GM12864 (cell line): ENCODE measurements around the gene ZNF275.

Source experiments
- DNase-seq: peaks from one replicate; pipeline ENCODE4 v3.0.0-alpha.2; 2011; ENCODE audit warnings: low read depth
- H3K4me3 ChIP-seq: 2 replicates; pipeline ENCODE4 v1.5.1; 2011; ENCODE audit warnings: mild to moderate bottlenecking, low read depth, low read length, control low read depth
- TF ChIP-seq, protein P1 (sequence below): IDR thresholded peaks from 2 replicates; pipeline ENCODE4 v1.5.1; 2011; ENCODE audit warnings: low read depth, mild to moderate bottlenecking, moderate library complexity, low read length, control low read depth, inconsistent platforms; ENCODE audit errors: missing control alignments

Gene ZNF275

DNA sequence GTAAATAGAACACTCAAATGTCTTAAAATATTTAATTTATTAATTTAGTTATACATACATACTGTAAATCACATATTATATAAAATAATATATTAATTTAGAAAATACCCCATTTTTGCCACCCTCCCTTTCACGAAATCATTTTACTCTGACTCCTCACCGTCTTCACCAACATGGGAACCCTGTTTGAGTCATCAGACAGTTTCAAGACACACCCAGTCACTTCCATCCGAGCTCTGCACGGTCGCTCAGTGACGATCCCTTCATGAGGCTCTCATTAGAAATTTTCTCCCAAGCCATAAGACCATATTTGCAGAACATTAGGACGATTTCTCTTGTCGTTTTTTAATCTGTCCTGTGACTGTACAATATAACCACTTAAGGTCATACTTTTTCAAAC, 14.5 kb downstream of the ZNF275 start:
- DNase-seq = no peak
- TF ChIP-seq, protein P1, sequence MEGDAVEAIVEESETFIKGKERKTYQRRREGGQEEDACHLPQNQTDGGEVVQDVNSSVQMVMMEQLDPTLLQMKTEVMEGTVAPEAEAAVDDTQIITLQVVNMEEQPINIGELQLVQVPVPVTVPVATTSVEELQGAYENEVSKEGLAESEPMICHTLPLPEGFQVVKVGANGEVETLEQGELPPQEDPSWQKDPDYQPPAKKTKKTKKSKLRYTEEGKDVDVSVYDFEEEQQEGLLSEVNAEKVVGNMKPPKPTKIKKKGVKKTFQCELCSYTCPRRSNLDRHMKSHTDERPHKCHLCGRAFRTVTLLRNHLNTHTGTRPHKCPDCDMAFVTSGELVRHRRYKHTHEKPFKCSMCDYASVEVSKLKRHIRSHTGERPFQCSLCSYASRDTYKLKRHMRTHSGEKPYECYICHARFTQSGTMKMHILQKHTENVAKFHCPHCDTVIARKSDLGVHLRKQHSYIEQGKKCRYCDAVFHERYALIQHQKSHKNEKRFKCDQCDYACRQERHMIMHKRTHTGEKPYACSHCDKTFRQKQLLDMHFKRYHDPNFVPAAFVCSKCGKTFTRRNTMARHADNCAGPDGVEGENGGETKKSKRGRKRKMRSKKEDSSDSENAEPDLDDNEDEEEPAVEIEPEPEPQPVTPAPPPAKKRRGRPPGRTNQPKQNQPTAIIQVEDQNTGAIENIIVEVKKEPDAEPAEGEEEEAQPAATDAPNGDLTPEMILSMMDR = no peak
- no peak overlapping the region for H3K4me3 ChIP-seq

DNA sequence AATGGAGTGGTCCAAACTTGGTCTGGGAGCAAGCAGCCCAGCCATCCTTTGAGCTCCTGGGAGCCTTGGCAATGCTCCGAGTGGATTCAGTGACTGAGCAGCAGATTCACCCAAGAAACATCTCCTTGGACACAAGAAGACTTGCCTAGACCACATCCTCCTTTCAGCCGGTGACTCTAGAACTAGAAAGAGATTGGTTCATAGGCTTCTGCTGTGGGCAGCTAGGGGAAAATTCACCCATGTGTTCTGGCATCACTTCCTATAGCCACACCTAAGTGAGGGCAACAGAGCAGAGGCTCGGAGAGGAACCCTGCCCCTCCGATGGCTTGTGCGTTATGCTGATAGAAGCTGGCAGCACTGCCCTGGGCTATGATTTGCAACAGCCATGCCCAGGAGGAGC, 16.0 kb downstream of the ZNF275 start:
- DNase-seq = no peak
- TF ChIP-seq, protein P1 = no peak
- no peak overlapping the region for H3K4me3 ChIP-seq

DNA sequence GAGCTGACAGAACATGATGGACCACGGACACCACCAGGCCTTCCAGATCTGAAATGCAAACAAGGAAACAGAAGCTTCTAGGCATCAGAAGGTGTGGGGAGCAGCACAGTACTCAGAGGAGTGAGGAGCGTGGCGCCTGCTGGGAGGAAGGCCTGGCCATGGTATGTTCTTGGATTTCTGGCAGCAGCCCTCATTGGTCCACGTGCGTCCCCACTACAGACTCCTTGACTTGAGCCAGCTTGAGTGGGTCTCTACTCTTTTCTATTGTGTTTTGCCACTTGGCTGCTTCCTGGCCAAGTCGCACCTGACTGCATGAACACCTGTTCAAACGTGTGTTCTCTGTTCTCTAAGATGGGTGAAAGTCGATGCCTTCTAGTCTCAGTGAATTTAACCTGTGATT, 18.0 kb downstream of the ZNF275 start:
- DNase-seq = no peak
- no peak overlapping the region for H3K4me3 ChIP-seq
- TF ChIP-seq, protein P1 = no peak

DNA sequence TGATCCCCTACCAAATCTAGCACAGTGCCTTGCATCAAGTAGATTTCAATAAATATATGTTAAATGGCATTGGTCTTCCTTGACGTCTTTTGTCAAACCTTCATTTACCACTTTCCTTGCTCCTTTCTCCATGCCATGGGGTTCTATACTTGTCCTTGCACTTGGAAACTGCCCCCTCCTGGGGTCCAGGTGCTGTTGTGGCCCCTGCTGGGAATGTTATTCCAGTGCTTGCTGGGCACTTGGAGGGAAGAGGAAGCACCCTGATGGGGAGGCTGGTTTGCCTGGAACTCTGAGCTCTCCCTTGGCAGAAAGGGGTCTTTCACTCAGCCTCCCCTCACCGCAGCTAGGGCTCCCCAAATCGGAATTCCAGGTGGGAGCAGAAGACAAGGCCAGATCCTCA, 18.9 kb downstream of the ZNF275 start:
- H3K4me3 ChIP-seq = no peak overlapping the region
- TF ChIP-seq, protein P1 = no peak
- no peak for DNase-seq

DNA sequence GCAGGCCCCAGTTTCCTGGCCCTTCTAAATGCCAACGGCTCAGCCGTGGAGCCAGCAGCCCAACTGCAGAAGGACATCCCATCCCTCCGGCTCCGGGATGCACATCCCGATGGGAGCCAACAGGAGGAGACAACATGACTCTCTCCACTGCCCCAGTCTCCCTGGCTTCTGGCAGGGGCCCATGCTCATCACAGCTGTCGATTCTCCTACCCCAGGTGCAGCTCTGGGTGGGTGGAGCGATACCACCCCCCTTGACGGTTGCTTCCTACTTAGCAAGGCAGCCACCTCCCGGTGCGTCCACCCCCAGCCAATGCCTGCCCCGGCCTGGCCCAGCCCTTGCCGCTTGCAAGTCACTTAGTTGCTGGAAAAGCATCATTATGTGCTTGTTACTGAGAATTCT, 19.5 kb downstream of the ZNF275 start:
- DNase-seq = no peak
- TF ChIP-seq, protein P1 = no peak
- H3K4me3 ChIP-seq = no peak overlapping the region

DNA sequence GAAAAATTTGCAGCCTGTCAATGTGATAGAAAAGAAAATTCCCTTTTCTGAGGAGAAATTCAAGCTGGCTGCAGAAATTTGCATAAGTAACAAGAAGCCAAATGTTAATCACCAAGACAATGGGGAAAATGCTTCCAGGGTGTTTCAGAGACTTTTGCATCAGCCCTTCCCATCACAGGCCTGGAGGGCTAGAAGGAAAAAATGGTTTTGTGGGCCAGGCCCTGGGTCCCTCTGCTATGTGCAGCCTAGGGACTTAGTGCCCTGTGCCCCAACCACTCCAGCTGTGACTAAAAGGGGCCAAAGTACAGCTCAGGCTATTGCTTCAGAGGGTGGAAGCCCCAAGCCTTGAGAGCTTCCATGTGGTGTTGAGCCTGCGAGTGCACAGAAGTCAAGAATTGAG, 23.9 kb downstream of the ZNF275 start:
- TF ChIP-seq, protein P1 = no peak
- DNase-seq = no peak
- no peak overlapping the region for H3K4me3 ChIP-seq

DNA sequence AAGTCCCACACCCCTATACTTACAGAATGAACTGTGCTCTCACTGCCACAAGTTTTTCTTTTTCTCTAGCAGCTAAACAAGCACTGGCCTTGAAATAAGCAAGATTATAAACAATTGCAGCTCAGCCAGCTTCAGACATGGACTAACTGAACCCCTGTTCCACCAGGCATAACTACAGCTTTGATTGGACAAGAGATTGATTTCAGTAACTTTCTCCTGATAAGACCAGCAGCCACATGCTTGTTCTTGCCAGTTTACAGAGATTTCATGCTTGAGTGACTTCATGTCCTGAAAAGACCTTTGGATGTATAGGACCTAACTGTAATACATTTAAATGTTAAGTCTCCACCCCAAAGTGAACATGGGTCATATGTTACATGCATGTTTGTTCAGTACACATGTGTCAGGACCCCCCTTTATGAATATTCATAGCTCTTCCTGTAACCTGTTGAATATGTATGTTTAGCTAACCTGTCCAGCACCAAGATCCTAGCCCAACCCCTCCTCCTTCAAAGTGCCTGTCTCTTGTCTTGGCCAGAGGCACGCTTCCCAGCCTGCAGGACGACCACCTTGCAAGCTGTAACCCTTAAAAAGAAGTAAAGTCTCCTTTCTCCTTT, 27.9 kb downstream of the ZNF275 start:
- no peak overlapping the region for H3K4me3 ChIP-seq
- TF ChIP-seq, protein P1 = no peak
- DNase-seq = no peak
